Neural cell (in vitro differentiated cells): ENCODE results near the gene FN1. TPM values are rescaled to one million over a fixed set of nuclear protein-coding genes. Genes with fewer than 3 reads are reported as not detected.

Experiments
- H2AFZ ChIP-seq: fragments of 200-600, 300-800 bp; sonication (generic), shearing (Covaris generic); 2 replicates; pipeline ENCODE4 v1.6.0; 2014; ENCODE audit warnings: low read depth, mild to moderate bottlenecking, antibody characterized with exemption, low read length, moderate library complexity
- H3F3A ChIP-seq: fragments of 200-600 bp; shearing (Covaris generic); 2 replicates; pipeline ENCODE4 v1.6.1; 2016; ENCODE audit warnings: mild to moderate bottlenecking, moderate library complexity, mixed read lengths, antibody characterized with exemption, low read length; ENCODE audit not compliant: insufficient read depth, poor library complexity, severe bottlenecking
- H3K27ac ChIP-seq: fragments of 200-600, 300-800 bp; sonication (generic), shearing (Covaris generic); 2 replicates; pipeline ENCODE4 v1.5.1; 2014; ENCODE audit warnings: mild to moderate bottlenecking, low read length, moderate library complexity
- H3K27me3 ChIP-seq: fragments of 300-800, 200-600 bp; sonication (generic), shearing (Covaris generic); 2 replicates; pipeline ENCODE4 v1.6.0; 2014; ENCODE audit warnings: mild to moderate bottlenecking, low read depth, low read length, moderate library complexity; ENCODE audit not compliant: insufficient read depth
- H3K36me3 ChIP-seq: fragments of 300-800, 200-600 bp; sonication (generic), shearing (Covaris generic); 2 replicates; pipeline ENCODE4 v1.5.1; 2014; ENCODE audit warnings: mild to moderate bottlenecking, antibody characterized with exemption, low read length, moderate library complexity; ENCODE audit not compliant: insufficient read depth
- H3K4me2 ChIP-seq: fragments of 300-800, 200-600 bp; sonication (generic), shearing (Covaris generic); 2 replicates; pipeline ENCODE4 v1.6.0; 2014; ENCODE audit warnings: mild to moderate bottlenecking, low read length
- H3K4me3 ChIP-seq: fragments of 300-800, 200-600 bp; sonication (generic), shearing (Covaris generic); 2 replicates; pipeline ENCODE4 v1.5.1; 2014; ENCODE audit warnings: mild to moderate bottlenecking, low read length, moderate library complexity
- H3K79me2 ChIP-seq: fragments of 200-600 bp; shearing (Covaris generic); replicated peaks from 2 replicates; pipeline ENCODE4 v1.6.0; 2014; ENCODE audit warnings: mild to moderate bottlenecking, low read length, moderate library complexity; ENCODE audit not compliant: insufficient read depth
- H3K9ac ChIP-seq: fragments of 300-800, 200-600 bp; sonication (generic), shearing (Covaris generic); 2 replicates; pipeline ENCODE4 v1.6.1; 2016; ENCODE audit warnings: mild to moderate bottlenecking, low read length, mixed read lengths
- H3K9me2 ChIP-seq: fragments of 200-600 bp; shearing (Covaris generic); 2 replicates; pipeline ENCODE4 v1.6.1; 2016; ENCODE audit warnings: mild to moderate bottlenecking, low read length, mixed read lengths; ENCODE audit not compliant: insufficient read depth
- H3K9me3 ChIP-seq: fragments of 200-600, 300-800 bp; sonication (generic), shearing (Covaris generic); 2 replicates; pipeline ENCODE4 v1.6.1; 2016; ENCODE audit warnings: mild to moderate bottlenecking, mixed run types, low read length, moderate library complexity, mixed read lengths
- H4K20me1 ChIP-seq: fragments of 200-600 bp; shearing (Covaris generic); 2 replicates; pipeline ENCODE4 v1.6.1; 2016; ENCODE audit warnings: mild to moderate bottlenecking, mixed run types; ENCODE audit not compliant: insufficient read depth
- CTCF ChIP-seq: fragments of 450-650 bp; IDR thresholded peaks from 2 replicates; pipeline ENCODE4 v1.5.1; 2014; ENCODE audit warnings: antibody characterized with exemption, mild to moderate bottlenecking, moderate library complexity; ENCODE audit not compliant: poor library complexity, severe bottlenecking
- EP300 ChIP-seq: fragments of 450-650 bp; conservative IDR thresholded peaks from 2 replicates; pipeline ENCODE4 v1.6.1; 2014; ENCODE audit warnings: antibody characterized with exemption, mild to moderate bottlenecking, moderate library complexity; ENCODE audit not compliant: poor library complexity, severe bottlenecking
- EZH2 ChIP-seq: fragments of 200-600, 300-800 bp; shearing (Covaris generic), sonication (generic); IDR thresholded peaks from 2 replicates; pipeline ENCODE4 v1.6.1; 2014; ENCODE audit warnings: antibody characterized with exemption, low read length, borderline replicate concordance, mild to moderate bottlenecking; ENCODE audit not compliant: insufficient read depth, poor library complexity, severe bottlenecking
- MXI1 ChIP-seq: fragments of 450-650 bp; conservative IDR thresholded peaks from 2 replicates; pipeline ENCODE4 v1.6.1; 2014; ENCODE audit warnings: antibody characterized with exemption, mild to moderate bottlenecking; ENCODE audit not compliant: poor library complexity, severe bottlenecking
- POLR2AphosphoS5 ChIP-seq: IDR thresholded peaks from 2 replicates; pipeline ENCODE4 v1.6.1; 2012
- RAD21 ChIP-seq: fragments of 450-650 bp; conservative IDR thresholded peaks from 2 replicates; pipeline ENCODE4 v1.6.1; 2014; ENCODE audit warnings: antibody characterized with exemption, mild to moderate bottlenecking, moderate library complexity
- REST ChIP-seq: IDR thresholded peaks from 2 replicates; pipeline ENCODE4 v1.6.1; 2012; ENCODE audit warnings: borderline replicate concordance
- SMC3 ChIP-seq: fragments of 450-650 bp; conservative IDR thresholded peaks from 2 replicates; pipeline ENCODE4 v1.6.1; 2014; ENCODE audit warnings: antibody characterized with exemption, mild to moderate bottlenecking, moderate library complexity; ENCODE audit not compliant: poor library complexity
- TAF1 ChIP-seq: IDR thresholded peaks from 2 replicates; pipeline ENCODE4 v1.6.1; 2012; ENCODE audit warnings: low read depth
- polyA plus RNA-seq: library from polyadenylated mRNA; depleted of rRNA; stranded (reverse); fragments of >200 nt; gene quantifications from 2 replicates; pipeline ENCODE4 v1.2.3, GENCODE V29; 2014

FN1 gene
- polyA plus RNA-seq, 1 donor from 2014 or later, result 0.93 TPM

- TF ChIP-seq CTCF (no peak), RAD21 (no peak), MXI1 (no peak), EP300 (no peak)
- no peak overlapping the region for H3K27ac ChIP-seq
- H3K9me3 ChIP-seq, result no peaks in the 10 kb centered on the region
- H3K36me3 ChIP-seq, result no peaks in the 10 kb centered on the region
- no peak overlapping the region for H3K4me3 ChIP-seq
- no peaks in the 10 kb centered on the region for H3F3A ChIP-seq
- no peaks in the 10 kb centered on the region for H4K20me1 ChIP-seq
- H3K4me2 ChIP-seq, result no peak overlapping the region
- no peaks in the 10 kb centered on the region for H3K27me3 ChIP-seq
- no peaks in the 10 kb centered on the region for H3K9me2 ChIP-seq
- H3K9ac ChIP-seq, result no peak overlapping the region
- no peaks in the 10 kb centered on the region for H3K79me2 ChIP-seq
- no peak overlapping the region for H2AFZ ChIP-seq
Measured at GRCh38 chr2:215392687-215393270, 43.1 kb downstream of the FN1 start.

- H3K27me3 ChIP-seq, result no peaks in the 10 kb centered on the region
- H2AFZ ChIP-seq, result no peak overlapping the region
- H3K9ac ChIP-seq, result no peak overlapping the region
- no peaks in the 10 kb centered on the region for H4K20me1 ChIP-seq
- TF ChIP-seq POLR2AphosphoS5 (no peak), SMC3 (no peak), REST (no peak)
- H3K9me2 ChIP-seq, result no peaks in the 10 kb centered on the region
- no peaks in the 10 kb centered on the region for H3K9me3 ChIP-seq
- H3K36me3 ChIP-seq, result no peaks in the 10 kb centered on the region
- H3K79me2 ChIP-seq, result no peaks in the 10 kb centered on the region
- H3K4me2 ChIP-seq, result no peak overlapping the region
- H3F3A ChIP-seq, result no peaks in the 10 kb centered on the region
- no peak overlapping the region for H3K4me3 ChIP-seq
- no peak overlapping the region for H3K27ac ChIP-seq
Measured at GRCh38 chr2:215392164-215392563, 43.7 kb downstream of the FN1 start.

GRCh38 chr2:215391531-215391930 is 44.3 kb downstream of the FN1 start:
- Histone ChIP-seq H3K4me3 (no peak overlapping the region), H3K9me2 (no peaks in the 10 kb centered on the region), H3K9me3 (no peaks in the 10 kb centered on the region), H3K9ac (no peak overlapping the region), H3K4me2 (no peak overlapping the region), H2AFZ (no peak overlapping the region), H3K36me3 (no peaks in the 10 kb centered on the region), H3K79me2 (no peaks in the 10 kb centered on the region), H3F3A (no peaks in the 10 kb centered on the region), H3K27me3 (no peaks in the 10 kb centered on the region), H3K27ac (no peak overlapping the region), H4K20me1 (no peaks in the 10 kb centered on the region)
- no peak for TF ChIP-seq REST
- TF ChIP-seq RAD21, result no peak
- no peak for TF ChIP-seq POLR2AphosphoS5
- no peak for TF ChIP-seq MXI1
- no peak for TF ChIP-seq SMC3
- TF ChIP-seq CTCF, result no peak
- no peak for TF ChIP-seq TAF1
- no peak for TF ChIP-seq EZH2
- TF ChIP-seq EP300, result no peak
